GM12872 (cell line): ENCODE results near the gene VWF.

Experiments used
- CTCF ChIP-seq: IDR thresholded peaks from 3 replicates; pipeline ENCODE4 v1.5.1; 2011; ENCODE audit warnings: low read depth, mild to moderate bottlenecking, low read length, moderate library complexity; ENCODE audit not compliant: insufficient read depth

VWF gene

GRCh38 chr12:5973461-5974115 lies 150.9 kb downstream of the VWF start:
- no peak for TF ChIP-seq CTCF

- no peak for TF ChIP-seq CTCF
These were observed 152.1 kb downstream of the VWF start for GRCh38 chr12:5972387-5972786.

DNA sequence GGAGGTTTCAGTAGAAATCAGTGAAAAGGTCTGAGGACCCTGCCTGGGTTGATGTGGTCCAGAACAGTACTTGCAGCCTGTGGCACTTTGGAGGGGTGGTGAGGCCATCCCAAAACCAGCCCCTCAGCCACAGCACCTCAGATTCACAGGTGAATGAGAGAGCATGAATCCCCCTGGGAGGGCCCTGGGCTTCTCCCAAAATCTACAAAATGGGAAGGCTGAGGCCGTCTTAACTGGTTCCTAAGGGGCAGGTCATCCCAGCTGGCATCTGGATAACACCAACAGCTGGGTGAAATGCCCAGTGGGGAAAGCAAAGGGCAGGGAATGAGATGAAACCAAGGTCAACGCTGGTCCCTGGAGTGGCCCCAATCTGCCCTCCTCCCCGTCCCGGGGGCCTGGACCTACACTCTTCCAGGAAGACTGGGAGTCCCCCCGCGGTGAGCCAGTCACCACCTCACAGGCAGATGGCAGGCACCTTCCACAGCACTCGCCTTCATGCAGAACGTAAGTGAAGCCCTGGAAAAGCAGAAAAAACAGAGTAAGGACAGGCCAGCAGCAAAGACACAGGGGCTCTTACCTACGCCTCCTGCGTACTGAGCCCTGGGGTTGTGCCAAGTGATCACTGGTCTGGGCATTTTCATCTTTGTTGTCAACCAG lies 153.1 kb downstream of the VWF start:
- TF ChIP-seq CTCF: no peak

- no peak for TF ChIP-seq CTCF
These were observed 154.3 kb downstream of the VWF start for GRCh38 chr12:5969974-5970690.

- no peak for TF ChIP-seq CTCF
These were observed 155.1 kb downstream of the VWF start for GRCh38 chr12:5969156-5969973.

DNA sequence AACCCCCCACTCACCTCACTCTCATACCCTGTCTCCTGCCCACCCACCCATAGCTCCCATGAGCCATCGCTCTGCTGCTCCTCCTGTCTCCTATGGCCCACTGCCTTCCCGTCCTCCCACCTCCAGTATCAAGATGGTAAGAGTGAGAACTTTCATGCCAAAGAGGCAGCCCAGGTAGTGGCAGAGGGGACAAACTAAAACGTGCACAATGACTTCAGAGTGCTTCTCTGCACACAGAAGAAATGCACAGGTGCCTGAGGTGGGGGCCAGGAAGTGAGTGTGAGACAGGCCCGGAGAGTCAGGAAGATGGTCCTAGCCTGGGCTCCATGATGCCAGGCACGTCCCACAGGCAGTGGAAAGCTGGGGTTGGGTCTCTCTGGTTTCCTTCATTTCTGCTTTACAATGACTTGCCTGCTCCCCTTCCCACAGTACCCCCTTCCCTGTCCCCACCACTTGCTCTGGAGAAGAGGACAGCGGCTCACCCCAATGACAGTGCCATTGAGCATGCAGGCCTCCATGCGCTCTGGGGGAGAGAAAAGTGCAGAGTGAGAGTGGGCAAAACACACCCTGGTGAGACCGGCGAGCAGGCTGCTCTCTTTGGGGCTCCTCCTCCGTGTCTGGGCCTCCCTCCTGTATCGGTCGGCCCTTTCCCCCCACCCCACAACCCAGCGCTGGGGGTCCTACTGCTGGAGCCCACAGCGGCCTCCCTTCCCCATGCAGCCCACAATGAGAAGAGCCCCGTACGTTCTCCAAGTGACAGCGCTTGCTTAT lies 156.6 kb downstream of the VWF start:
- no peak for TF ChIP-seq CTCF
